ENCODE data around the gene CGNL1.

CGNL1 gene

GRCh38 chr15:57352535-57353316, 23.6 kb upstream of the CGNL1 start:
- no peak overlapping the region for H3K27ac ChIP-seq
- no peak for TF ChIP-seq CTCF (conservative IDR thresholded peaks at IDR 0.05)

- TF ChIP-seq CTCF (conservative IDR thresholded peaks at IDR 0.05): no peak
- H3K27ac ChIP-seq: no peak overlapping the region
These were observed 22.9 kb upstream of the CGNL1 start for GRCh38 chr15:57353317-57353804.

GRCh38 chr15:57354436-57355123, 21.7 kb upstream of the CGNL1 start:
- H3K27ac ChIP-seq: no peak overlapping the region
- TF ChIP-seq CTCF (conservative IDR thresholded peaks at IDR 0.05): no peak

- TF ChIP-seq CTCF (conservative IDR thresholded peaks at IDR 0.05): no peak
- no peak overlapping the region for H3K27ac ChIP-seq
These were observed 21.0 kb upstream of the CGNL1 start for GRCh38 chr15:57355259-57355658.

DNA sequence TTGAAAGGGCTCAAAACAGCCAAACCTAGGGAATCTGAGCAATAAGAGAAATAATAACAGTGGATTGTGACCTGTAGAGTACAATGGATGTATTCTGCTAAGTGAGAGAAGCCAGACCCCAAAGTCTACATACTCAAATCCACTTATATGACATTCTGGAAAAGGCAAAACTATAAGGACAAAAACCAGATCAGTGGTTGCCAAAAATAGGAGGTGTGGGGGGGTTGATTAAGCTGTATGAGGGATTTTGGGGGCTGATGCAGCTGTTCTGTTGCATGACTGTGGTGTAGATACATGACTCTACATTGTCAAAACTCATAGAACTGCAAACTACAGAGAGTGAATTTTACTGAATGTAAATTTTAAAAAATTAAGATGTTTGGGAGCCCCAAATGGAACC, 20.1 kb upstream of the CGNL1 start:
- no peak overlapping the region for H3K27ac ChIP-seq
- no peak for TF ChIP-seq CTCF (conservative IDR thresholded peaks at IDR 0.05)

- H3K27ac ChIP-seq: no peak overlapping the region
These were observed 19.7 kb upstream of the CGNL1 start for GRCh38 chr15:57356636-57357035.

More at GRCh38 chr15:57356636-57357035, 19.7 kb upstream of the CGNL1 start:
- TF ChIP-seq CTCF (conservative IDR thresholded peaks at IDR 0.05): no peak
